Heart left ventricle (tissue), 16 donors: ENCODE measurements around the gene INPP5D. TPM values are rescaled to one million over a fixed set of nuclear protein-coding genes. Genes with fewer than 3 reads are reported as not detected.
A peak's percentile ranks its signal among the peaks of the same experiment; 100 is the strongest.

Source experiments
- ATAC-seq, 4 donors: fragments of 200-7000 bp; cut with Tn5 transposase; one replicate each; pipeline ENCODE4 v1.9.1; 2020 to 2022; ENCODE audit warnings: moderate library complexity in 4 of 4, mild to moderate bottlenecking in 3 of 4, moderate number of reproducible peaks in 1 of 4
- DNase-seq, 5 donors: peaks; one replicate each; pipeline ENCODE4 v3.0.0-alpha.2; 2020
- H3K27ac ChIP-seq, 12 donors: fragments of 200-600 bp; sonication (generic) in 4 of 12; one replicate each; pipeline versions ENCODE4 v1.5.0 to v1.8.0; 2016 to 2022; ENCODE audit warnings: mild to moderate bottlenecking in 2 of 12
- H3K27me3 ChIP-seq, 9 donors: fragments of 200-600 bp; sonication (generic) in 2 of 9; one replicate each; pipeline versions ENCODE4 v1.5.1 to v1.8.0; 2016 to 2022; ENCODE audit warnings: mild to moderate bottlenecking in 3 of 9
- H3K36me3 ChIP-seq, 9 donors: fragments of 200-600 bp; sonication (generic) in 2 of 9; one replicate each; pipeline versions ENCODE4 v1.5.0 to v1.8.0; 2018 to 2022; ENCODE audit warnings: mild to moderate bottlenecking in 2 of 9
- H3K4me1 ChIP-seq, 12 donors: fragments of 200-600 bp; sonication (generic) in 4 of 12; one replicate each; pipeline versions ENCODE4 v1.5.0 to v1.8.0; 2016 to 2022; ENCODE audit warnings: mild to moderate bottlenecking in 3 of 12
- H3K4me3 ChIP-seq, 12 donors: fragments of 200-600 bp; sonication (generic) in 4 of 12; one replicate each; pipeline versions ENCODE4 v1.5.0 to v1.8.0; 2017 to 2022; ENCODE audit warnings: mild to moderate bottlenecking in 9 of 12, moderate library complexity in 4 of 12
- H3K9me3 ChIP-seq, 12 donors: fragments of 200-600 bp; sonication (generic) in 4 of 12; one replicate each; pipeline versions ENCODE4 v1.5.0 to v1.8.0; 2016 to 2022; ENCODE audit warnings: mild to moderate bottlenecking in 1 of 12
- POLR2A ChIP-seq, 2 donors: fragments of 450-650 bp; IDR thresholded peaks; one replicate each; pipeline ENCODE4 v1.6.1; 2017; ENCODE audit warnings: antibody characterized with exemption in 2 of 2, mild to moderate bottlenecking in 2 of 2, moderate library complexity in 2 of 2
- WGBS, 4 donors: extraction: QIAGEN DNeasy Blood & Tissue Kit in 2 of 4; methylation state at CpG; one replicate each; pipeline versions ENCODE4 v1.1.5 to v1.1.7; 2013 to 2018; 5-methylcytosine and 5-hydroxymethylcytosine counted together
- intact Hi-C, 10 donors: fragments of 100-400 bp; cut with DNase I; formaldehyde crosslinking; loops; one replicate each; pipeline versions ENCODE4 v1.11.1 to v1.14.2; 2022
- polyA plus RNA-seq, 2 donors: library from polyadenylated mRNA; stranded (reverse); fragments of 200-250 nt; gene quantifications; one replicate each; pipeline ENCODE4 v1.2.3, GENCODE V29; 2013
- total RNA-seq, 9 donors: library from RNA; depleted of rRNA in 2 of 9; stranded (reverse); fragments of >200 nt in 2 of 9; fragmentation: NEBNext Ultra II Directional in 3 of 9; extraction: Animal tissue kit (Norgen Biotek cat#: 25700) in 3 of 9; gene quantifications; one replicate each; pipeline versions ENCODE4 v1.1.0 to v1.2.4, GENCODE V29; 2016 to 2023
- TF ChIP-seq, protein P1 (sequence below), 12 donors: fragments of 200-600 bp; sonication (generic) in 4 of 12; IDR thresholded peaks; one replicate each; pipeline versions ENCODE4 v1.5.0 to v1.8.0; 2018 to 2022; ENCODE audit warnings: antibody characterized with exemption in 12 of 12, mild to moderate bottlenecking in 5 of 12
- donor health status: ischemic (EF 13 %, LVEDD 7.1; RV severe dilation, severe dysfunction).
- donor health status: healthy with polysubstance abuse.
- donor health status: DM: no; HTN: yes; CAD: no.
- donor health status: DM: no; HTN: no; CAD: no.
- donor health status: ischemic (EF 25% LVEDD 6.9; RV normal size, moderate dysfunction).
- donor health status: ischemic (EF 25% LVEDD 5.7; RV mildly dilated, moderate dysfunction).
- donor health status: healthy.
- donor health status: DM: yes; HTN: yes; CAD: no.
- donor health status: ischemic (EF 35%, LVEDD 5.7; RV mildly dilated, moderate dysfunction).
- donor health status: nonischemic (EF 11% LVEDD 7.7; RV severe dilation, severe dysfunction).
- donor health status: DM: yes; HTN: yes; CAD: no.
- donor health status: PGD.
- donor health status: ischemic (EF 29% LVEDD 5.4; RV normal size, mild dysfunction).
- donor health status: nonischemic (EF 23%, LVEDD 6.1; RV moderate dilation, normal function).

INPP5D gene
- total and polyA plus RNA-seq, 11 donors: 2.8 to 29.1 (median 4.9) TPM

DNA sequence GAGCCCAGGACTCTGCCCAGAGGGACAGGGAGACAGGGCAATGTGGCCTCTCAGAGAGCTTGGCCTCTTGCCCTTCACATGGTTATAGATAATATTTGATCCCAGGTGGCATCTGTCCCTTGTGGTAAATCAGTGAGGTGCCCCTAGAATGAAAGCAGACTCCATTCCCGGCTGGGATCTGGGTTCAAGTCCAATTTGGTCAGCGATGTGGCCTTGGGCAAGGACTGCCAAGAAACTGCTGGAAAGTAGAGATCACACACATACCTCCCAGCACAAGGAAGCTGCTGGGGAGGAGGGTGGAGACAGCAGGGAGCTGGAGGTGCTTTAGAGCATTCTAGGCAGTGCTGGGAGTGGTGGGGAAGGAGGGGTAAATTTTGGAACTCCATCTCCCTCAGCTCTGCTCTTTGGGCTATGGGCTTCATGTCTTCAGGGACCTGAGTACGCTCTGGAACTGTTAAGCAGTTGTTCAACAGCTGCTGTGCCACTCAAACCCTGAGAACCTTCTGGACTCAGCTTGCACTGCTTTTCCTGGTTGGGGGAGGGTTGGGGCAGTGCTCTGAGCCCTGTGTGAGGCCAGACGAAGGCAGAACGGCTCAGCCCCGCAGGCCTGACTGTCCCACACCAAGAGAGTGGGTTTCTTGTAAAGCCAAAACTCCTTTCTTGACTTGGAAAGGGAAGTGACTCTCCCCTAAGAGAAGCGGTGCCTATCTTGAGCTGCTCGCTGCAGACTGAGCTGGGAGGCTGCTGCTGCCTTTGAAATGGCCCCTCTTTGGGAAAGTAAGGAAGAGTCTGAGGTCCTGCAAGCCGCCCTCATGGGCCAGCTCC, 23.0 kb downstream of the INPP5D start:
- H3K27me3 ChIP-seq: no peaks in the 10 kb centered on the region
- ATAC-seq (peak in 1 of 4 donors; percentile 1), DNase-seq (no peak)
- 56 to 69% (median 64%) methylated on average over 9 of the region's 9 CpGs for WGBS, 4 donors
- H3K9me3 ChIP-seq: no peaks in the 10 kb centered on the region
- peaks cover 0 to 14% (median 0%) of the 10 kb centered on the region in 9 donors for H3K36me3 ChIP-seq
- H3K4me3 ChIP-seq: peak overlapping the region in 1 of 12 donors; percentile 4
- intact Hi-C loops: loop anchor here in 1 of 10 donors (2.0 kb wide), 1 partner anchor 20 kb away; no protein-coding TSS in a partner anchor
- no peak for TF ChIP-seq POLR2A (IDR thresholded peaks at IDR 0.05)
- TF ChIP-seq, protein P1, sequence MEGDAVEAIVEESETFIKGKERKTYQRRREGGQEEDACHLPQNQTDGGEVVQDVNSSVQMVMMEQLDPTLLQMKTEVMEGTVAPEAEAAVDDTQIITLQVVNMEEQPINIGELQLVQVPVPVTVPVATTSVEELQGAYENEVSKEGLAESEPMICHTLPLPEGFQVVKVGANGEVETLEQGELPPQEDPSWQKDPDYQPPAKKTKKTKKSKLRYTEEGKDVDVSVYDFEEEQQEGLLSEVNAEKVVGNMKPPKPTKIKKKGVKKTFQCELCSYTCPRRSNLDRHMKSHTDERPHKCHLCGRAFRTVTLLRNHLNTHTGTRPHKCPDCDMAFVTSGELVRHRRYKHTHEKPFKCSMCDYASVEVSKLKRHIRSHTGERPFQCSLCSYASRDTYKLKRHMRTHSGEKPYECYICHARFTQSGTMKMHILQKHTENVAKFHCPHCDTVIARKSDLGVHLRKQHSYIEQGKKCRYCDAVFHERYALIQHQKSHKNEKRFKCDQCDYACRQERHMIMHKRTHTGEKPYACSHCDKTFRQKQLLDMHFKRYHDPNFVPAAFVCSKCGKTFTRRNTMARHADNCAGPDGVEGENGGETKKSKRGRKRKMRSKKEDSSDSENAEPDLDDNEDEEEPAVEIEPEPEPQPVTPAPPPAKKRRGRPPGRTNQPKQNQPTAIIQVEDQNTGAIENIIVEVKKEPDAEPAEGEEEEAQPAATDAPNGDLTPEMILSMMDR (IDR thresholded peaks at IDR 0.05): no peak
- peak overlapping the region; percentile 72 to 97 (median 84) for H3K27ac ChIP-seq
- H3K4me1 ChIP-seq: peaks cover 8 to 95% (median 31%) of the 10 kb centered on the region in 12 donors

DNA sequence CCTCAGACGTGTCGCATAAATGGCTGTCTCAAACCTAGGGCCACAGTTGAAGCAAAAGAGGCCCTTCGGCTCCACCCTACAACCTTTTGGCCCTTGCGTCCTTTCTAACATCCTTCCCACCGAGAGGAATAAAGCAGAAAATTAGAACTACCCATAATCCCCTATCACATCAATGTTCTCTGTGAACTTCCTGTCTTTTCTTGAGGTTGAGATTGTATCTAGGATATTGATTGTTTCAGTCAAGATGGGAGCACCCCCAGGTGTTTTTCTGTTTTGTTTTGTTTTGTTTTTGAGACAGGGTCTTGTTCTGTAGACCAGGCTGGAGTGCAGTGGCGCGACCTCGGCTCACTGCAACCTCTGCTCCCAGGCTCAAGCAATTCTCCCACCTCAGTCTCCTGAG, 23.6 kb downstream of the INPP5D start:
- Histone ChIP-seq H3K9me3 (no peaks in the 10 kb centered on the region), H3K27ac (peak overlapping the region; percentile 72 to 97 (median 84)), H3K27me3 (no peaks in the 10 kb centered on the region), H3K4me1 (peaks cover 8 to 100% (median 31%) of the 10 kb centered on the region in 12 donors), H3K4me3 (peak overlapping the region in 2 of 12 donors; percentile 8 to 31), H3K36me3 (peaks cover 0 to 19% (median 0%) of the 10 kb centered on the region in 9 donors)
- DNase-seq: no peak
- peak in 1 of 4 donors; percentile 23 for ATAC-seq
- 72 to 82% (median 78%) methylated on average over 8 of the region's 8 CpGs for WGBS, 4 donors
- intact Hi-C loops: loop anchor here in 2 of 10 donors (2.0 kb wide), 2 partner anchors 21 to 23 kb away; partner anchors contain the start of gene INPP5D (in 1 of the 2)
- TF ChIP-seq, protein P1 (IDR thresholded peaks at IDR 0.05): no peak
- no peak for TF ChIP-seq POLR2A (IDR thresholded peaks at IDR 0.05)

DNA sequence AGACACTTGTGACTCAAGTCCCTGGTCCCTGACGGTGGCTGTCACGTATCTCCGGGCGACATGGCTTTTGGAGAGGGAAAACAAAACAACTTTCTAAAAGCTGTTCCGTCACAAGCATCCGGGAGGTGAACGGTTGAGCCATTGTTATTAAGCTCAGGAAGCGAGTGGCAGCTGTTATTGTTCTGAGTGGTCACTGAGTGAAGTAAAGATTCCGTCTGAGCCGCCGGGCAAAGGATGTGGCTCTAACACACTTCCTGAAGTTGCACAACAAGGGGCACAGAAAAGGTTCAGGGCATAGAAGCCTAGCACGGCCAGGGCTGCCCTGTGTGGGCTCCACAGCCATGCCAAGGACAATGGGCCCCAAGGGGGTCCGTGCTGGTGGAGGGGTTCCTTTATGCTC, 24.3 kb downstream of the INPP5D start:
- 56 to 72% (median 58%) methylated on average over 13 of the region's 13 CpGs for WGBS, 4 donors
- Histone ChIP-seq H3K4me3 (peak overlapping the region in 3 of 12 donors; percentile 8 to 31 (median 15)), H3K4me1 (peaks cover 8 to 100% (median 30%) of the 10 kb centered on the region in 12 donors), H3K27me3 (no peaks in the 10 kb centered on the region), H3K27ac (peak overlapping the region; percentile 72 to 97 (median 84)), H3K9me3 (no peaks in the 10 kb centered on the region), H3K36me3 (peaks cover 0 to 25% (median 0%) of the 10 kb centered on the region in 9 donors)
- intact Hi-C loops: loop anchor here in 1 of 10 donors (2.0 kb wide), 1 partner anchor 24 kb away; the partner anchor contains the start of gene INPP5D
- ATAC-seq (peak; percentile 77 to 90 (median 84)), DNase-seq (peak; percentile 70 to 79 (median 74))
- TF ChIP-seq, protein P1 (IDR thresholded peaks at IDR 0.05): no peak
- TF ChIP-seq POLR2A (IDR thresholded peaks at IDR 0.05): no peak
